Nephron (organoid): ENCODE results near the gene KLK5.
"Not testable (repeated sequence)": the region's sequence is repeated elsewhere in the genome, so short reads cannot be mapped to it uniquely, and the experiment has no call there.

Experiments used
- H3K27ac Mint-ChIP-seq, 3 experiments: 2 replicates each; pipeline ENCODE4 v1.8.0; 2020; ENCODE audit warnings: mixed read lengths in 3 of 3, mild to moderate bottlenecking in 2 of 3, moderate library complexity in 1 of 3
- H3K27me3 Mint-ChIP-seq: 2 replicates; pipeline ENCODE4 v1.8.0; 2021; ENCODE audit warnings: low read depth, mild to moderate bottlenecking, moderate library complexity, mixed read lengths
- H3K36me3 Mint-ChIP-seq: 2 replicates; pipeline ENCODE4 v1.8.0; 2020; ENCODE audit warnings: low read depth, mixed read lengths
- H3K4me1 Mint-ChIP-seq: 2 replicates; pipeline ENCODE4 v1.8.0; 2020; ENCODE audit warnings: mixed read lengths
- H3K4me3 Mint-ChIP-seq, 3 experiments: 2 replicates each; pipeline ENCODE4 v1.8.0; 2020; ENCODE audit warnings: mild to moderate bottlenecking in 3 of 3, mixed read lengths in 3 of 3, moderate library complexity in 2 of 3
- H3K9me3 Mint-ChIP-seq: 2 replicates; pipeline ENCODE4 v1.8.0; 2020; ENCODE audit warnings: mixed read lengths
- CTCF ChIP-seq, 3 experiments: fragments of 200-600 bp; sonication (generic); IDR thresholded peaks; one replicate each; pipeline ENCODE4 v1.5.0; 2021; ENCODE audit warnings: antibody characterized with exemption in 3 of 3; ENCODE audit not compliant: unreplicated experiment in 3 of 3

KLK5 gene

DNA sequence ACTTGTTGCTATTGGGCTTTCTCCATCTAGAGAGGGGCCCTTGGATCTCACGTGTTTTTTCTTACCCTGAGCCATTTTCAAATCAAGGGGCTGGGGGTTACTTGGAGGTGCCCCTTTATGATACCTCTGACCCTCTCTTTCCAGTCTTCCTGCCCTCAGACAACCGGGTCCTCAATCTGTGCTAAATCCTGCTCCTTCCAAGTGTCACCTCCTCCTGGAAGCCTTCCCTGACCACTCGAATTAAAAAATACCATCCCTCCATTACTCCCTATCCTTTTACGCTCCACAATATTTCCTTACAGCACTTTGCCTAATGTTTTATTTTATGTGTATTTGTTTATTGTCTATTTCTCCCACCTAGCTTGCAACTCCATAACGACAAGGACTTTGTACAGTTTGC is 45.2 kb upstream of the KLK5 start:
- H3K9me3 Mint-ChIP-seq: no peaks in the 10 kb centered on the region
- no peak overlapping the region for H3K4me3 Mint-ChIP-seq
- no peaks in the 10 kb centered on the region for H3K36me3 Mint-ChIP-seq
- H3K27ac Mint-ChIP-seq: no peak overlapping the region
- peaks cover 24% of the 10 kb centered on the region for H3K27me3 Mint-ChIP-seq
- no peak for TF ChIP-seq CTCF (IDR thresholded peaks at IDR 0.05; ENCODE audit: unreplicated experiment in 3 of 3)
- peaks cover 13% of the 10 kb centered on the region for H3K4me1 Mint-ChIP-seq

DNA sequence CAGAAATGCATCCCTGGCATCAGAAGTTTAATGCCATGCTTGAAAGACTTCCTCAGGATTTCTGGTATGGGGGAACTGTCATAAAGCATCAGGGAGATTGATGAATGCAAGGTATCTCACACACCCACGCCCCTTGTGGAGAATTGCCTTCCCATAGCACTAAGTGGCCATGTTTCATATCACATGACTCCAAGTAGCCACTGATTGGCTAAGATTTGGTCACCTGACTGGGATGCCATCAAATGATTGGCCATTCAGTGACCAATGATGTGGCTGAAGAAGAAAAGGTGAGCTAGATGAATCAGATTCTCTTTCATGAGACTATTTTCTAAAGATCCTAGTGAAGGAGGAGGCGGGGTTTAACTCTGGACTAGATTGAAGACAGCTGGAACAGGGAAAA is 41.3 kb upstream of the KLK5 start:
- Mint-ChIP-seq H3K27ac (no peak overlapping the region), H3K36me3 (no peaks in the 10 kb centered on the region), H3K9me3 (no peaks in the 10 kb centered on the region), H3K4me3 (no peak overlapping the region), H3K4me1 (no peaks in the 10 kb centered on the region), H3K27me3 (peaks cover 38% of the 10 kb centered on the region)
- no peak for TF ChIP-seq CTCF (IDR thresholded peaks at IDR 0.05; ENCODE audit: unreplicated experiment in 3 of 3)

DNA sequence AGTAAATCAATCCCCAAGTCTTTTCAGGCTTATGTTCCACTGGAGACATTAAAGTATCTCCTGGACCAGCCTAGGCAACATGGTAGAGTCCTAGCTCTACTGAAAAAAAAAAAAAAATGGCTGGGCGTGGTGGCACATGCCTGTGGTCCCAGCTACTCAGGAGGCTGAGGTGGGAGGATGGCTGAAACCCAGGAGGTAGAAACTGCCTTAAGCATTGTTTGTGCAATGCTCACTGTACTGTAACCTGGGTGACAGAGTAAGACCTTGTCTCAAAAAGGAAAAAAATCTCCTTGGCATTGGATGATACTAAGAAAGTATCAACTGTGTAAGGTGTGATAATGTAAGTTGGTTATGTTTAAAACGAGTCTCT is 39.8 kb upstream of the KLK5 start:
- H3K4me1 Mint-ChIP-seq: no peaks in the 10 kb centered on the region
- no peak for TF ChIP-seq CTCF (IDR thresholded peaks at IDR 0.05; ENCODE audit: unreplicated experiment in 3 of 3)
- H3K27ac Mint-ChIP-seq: no peak overlapping the region
- peaks cover 33% of the 10 kb centered on the region for H3K27me3 Mint-ChIP-seq
- no peaks in the 10 kb centered on the region for H3K9me3 Mint-ChIP-seq
- H3K4me3 Mint-ChIP-seq: no peak overlapping the region
- no peaks in the 10 kb centered on the region for H3K36me3 Mint-ChIP-seq

GRCh38 chr19:50984416-50984815 is 31.6 kb upstream of the KLK5 start:
- H3K27me3 Mint-ChIP-seq: peaks cover 56% of the 10 kb centered on the region
- not testable (repeated sequence) for H3K27ac Mint-ChIP-seq, H3K4me3 Mint-ChIP-seq, H3K9me3 Mint-ChIP-seq, H3K36me3 Mint-ChIP-seq, H3K4me1 Mint-ChIP-seq

DNA sequence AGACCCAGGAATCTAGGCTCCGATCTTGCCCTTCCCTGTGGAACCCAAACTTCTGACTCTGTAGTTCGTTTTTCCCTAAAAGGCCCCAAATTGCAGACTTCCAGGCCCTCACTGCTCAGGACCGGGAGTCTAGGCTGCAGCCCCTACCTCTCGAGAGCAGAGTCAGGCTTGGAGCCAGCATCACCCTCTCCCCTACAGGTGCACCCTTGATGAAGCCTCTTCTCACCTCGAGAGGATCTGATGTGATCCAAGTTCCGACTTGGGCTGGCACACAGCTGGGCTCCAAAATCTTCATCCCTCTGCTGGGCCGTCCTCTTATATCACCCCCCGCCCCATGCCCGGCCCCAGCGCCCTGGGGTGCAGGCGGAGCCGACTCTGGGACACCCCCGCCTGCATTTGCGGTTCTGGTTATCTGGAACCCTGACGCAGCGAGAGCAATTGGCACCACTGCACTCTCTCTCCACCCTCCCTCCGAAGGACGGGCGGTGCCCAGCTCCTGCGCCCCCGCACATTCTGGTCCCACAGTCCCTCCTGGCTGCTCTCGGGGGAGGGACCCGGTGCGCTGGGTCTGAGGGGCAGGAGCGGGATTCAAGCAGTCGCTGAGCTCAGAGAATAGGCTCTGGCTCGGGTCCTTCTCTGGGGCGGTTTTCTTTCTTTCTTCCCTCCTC is 30.9 kb upstream of the KLK5 start, which contains the start of gene KLK7:
TSS of gene KLK7 (minus strand) at position 293 of the 668 bp plus-strand sequence. CDS start 1,518 bp downstream, outside the sequence.
- no peak for TF ChIP-seq CTCF (IDR thresholded peaks at IDR 0.05; ENCODE audit: unreplicated experiment in 3 of 3)
- Mint-ChIP-seq H3K9me3 (no peaks in the 10 kb centered on the region), H3K4me1 (peaks cover 9% of the 10 kb centered on the region), H3K27ac (no peak within 1 kb of the TSS), H3K4me3 (no peak within 1 kb of the TSS), H3K27me3 (peaks cover 53% of the 10 kb centered on the region), H3K36me3 (no peaks in the 10 kb centered on the region)

DNA sequence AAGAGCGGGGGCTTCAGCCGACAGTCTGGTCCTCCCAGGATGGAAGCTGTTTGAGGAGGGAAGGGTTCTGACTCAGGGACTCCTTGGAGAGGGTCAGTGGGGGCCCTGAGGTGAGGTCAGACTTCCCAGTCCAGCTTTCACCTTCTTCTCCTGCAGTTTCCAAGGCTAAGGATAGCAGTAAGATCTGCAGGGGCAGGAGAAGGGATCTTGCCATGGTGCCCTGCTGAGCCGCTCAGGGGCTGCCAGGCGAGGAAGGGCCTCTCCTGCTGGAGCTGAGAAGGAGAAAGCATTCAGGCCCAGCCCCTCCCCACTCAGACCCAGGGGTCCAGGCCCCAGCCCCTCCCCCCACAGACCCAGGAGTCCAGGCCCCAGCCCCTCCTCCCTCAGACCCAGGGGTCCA is 29.3 kb upstream of the KLK5 start:
- no peak for TF ChIP-seq CTCF (IDR thresholded peaks at IDR 0.05; ENCODE audit: unreplicated experiment in 3 of 3)
- no peak overlapping the region for H3K4me3 Mint-ChIP-seq
- H3K27me3 Mint-ChIP-seq: peaks cover 48% of the 10 kb centered on the region
- no peaks in the 10 kb centered on the region for H3K36me3 Mint-ChIP-seq
- H3K4me1 Mint-ChIP-seq: peaks cover 11% of the 10 kb centered on the region
- H3K27ac Mint-ChIP-seq: no peak overlapping the region
- no peaks in the 10 kb centered on the region for H3K9me3 Mint-ChIP-seq
